HepG2 (cell line): ENCODE data around the gene IL1RAP. TPM values are rescaled to one million over a fixed set of nuclear protein-coding genes. Genes with fewer than 3 reads are reported as not detected.

ENCODE experiments used
- CBX1 ChIP-seq: IDR thresholded peaks from one replicate; pipeline ENCODE4 v1.6.1; 2016; ENCODE audit warnings: antibody characterized with exemption, low read depth
- CC2D1A ChIP-seq: sonication (generic); formaldehyde crosslinking; IDR thresholded peaks from 2 replicates; pipeline ENCODE4 v1.8.1; 2023; ENCODE audit warnings: mild to moderate bottlenecking, missing genetic modification reagents
- CCDC6 ChIP-seq: sonication (generic); formaldehyde crosslinking; IDR thresholded peaks from 2 replicates; pipeline ENCODE4 v1.8.1; 2022; ENCODE audit warnings: mild to moderate bottlenecking, missing genetic modification reagents, moderate library complexity
- CHCHD3 ChIP-seq: sonication (generic); formaldehyde crosslinking; IDR thresholded peaks from 2 replicates; pipeline ENCODE4 v1.8.0; 2022; ENCODE audit warnings: mild to moderate bottlenecking, missing genetic modification reagents, moderate library complexity
- FOXA3 ChIP-seq: IDR thresholded peaks from 2 replicates; pipeline ENCODE4 v1.6.1; 2016; ENCODE audit warnings: missing genetic modification reagents, missing compliant biosample characterization
- PAWR ChIP-seq: sonication (generic); formaldehyde crosslinking; IDR thresholded peaks from 2 replicates; pipeline ENCODE4 v1.4.0; 2020; ENCODE audit warnings: missing genetic modification reagents, mild to moderate bottlenecking, borderline replicate concordance
- RFX3 ChIP-seq: IDR thresholded peaks from 2 replicates; pipeline ENCODE4 v1.6.1; 2016; ENCODE audit warnings: missing biosample characterization, missing genetic modification reagents
- SNAPC2 ChIP-seq: sonication (generic); formaldehyde crosslinking; IDR thresholded peaks from 2 replicates; pipeline ENCODE4 v1.8.1; 2022; ENCODE audit warnings: mild to moderate bottlenecking, missing genetic modification reagents
- SP4 ChIP-seq: sonication (generic); formaldehyde crosslinking; IDR thresholded peaks from 2 replicates; pipeline ENCODE4 v1.8.1; 2023; ENCODE audit warnings: mild to moderate bottlenecking, missing genetic modification reagents
- ZKSCAN1 ChIP-seq: fragments of 150-350 bp; IDR thresholded peaks from 2 replicates; pipeline ENCODE4 v1.6.1; 2014; ENCODE audit warnings: low read length
- ZNF329 ChIP-seq: sonication (generic); formaldehyde crosslinking; IDR thresholded peaks from 2 replicates; pipeline ENCODE4 v1.9.0; 2021; ENCODE audit warnings: low read depth, mild to moderate bottlenecking, missing genetic modification reagents
- ZNF33A ChIP-seq: sonication (generic); formaldehyde crosslinking; IDR thresholded peaks from 2 replicates; pipeline ENCODE4 v1.5.1; 2020; ENCODE audit warnings: missing genetic modification reagents, mild to moderate bottlenecking, moderate library complexity, borderline replicate concordance
- ZNF350 ChIP-seq: sonication (generic); formaldehyde crosslinking; IDR thresholded peaks from 2 replicates; pipeline ENCODE4 v1.4.0; 2020; ENCODE audit warnings: mild to moderate bottlenecking, low read depth, missing genetic modification reagents, borderline replicate concordance
- ZNF747 ChIP-seq: sonication (generic); formaldehyde crosslinking; IDR thresholded peaks from 2 replicates; pipeline ENCODE4 v1.8.1; 2023; ENCODE audit warnings: missing genetic modification reagents, mild to moderate bottlenecking, borderline replicate concordance
- polyA plus RNA-seq, 8 experiments: library from polyadenylated mRNA; depleted of rRNA in 3 of 8; stranded (reverse) in 7 of 8; unstranded in 1 of 8; fragments of >200 nt; fragmentation: Illumina TruSeq in 4 of 8; extraction: Trizol in 4 of 8; gene quantifications; 2 replicates each; pipeline versions ENCODE4 v1.2.1 to v1.2.3, GENCODE V29; 2011 to 2016; ENCODE audit warnings: low read depth in 4 of 8, missing spikeins in 1 of 8, mixed read lengths in 1 of 8; ENCODE audit not compliant: insufficient read depth in 1 of 8
- total RNA-seq, 5 experiments: library from RNA; depleted of rRNA; stranded (reverse); fragments of >200 nt; fragmentation: Illumina TruSeq; extraction: Trizol; gene quantifications; 2 replicates each; pipeline ENCODE4 v1.2.3, GENCODE V29; 2016; ENCODE audit warnings: low read depth in 1 of 5
- TF ChIP-seq, protein P1 (sequence below): sonication (generic); formaldehyde crosslinking; IDR thresholded peaks from 2 replicates; pipeline ENCODE4 v1.4.0; 2020; ENCODE audit warnings: mild to moderate bottlenecking, missing genetic modification reagents
- TF ChIP-seq, protein P2 (sequence below): sonication (generic); formaldehyde crosslinking; IDR thresholded peaks from 2 replicates; pipeline ENCODE4 v1.9.0; 2021; ENCODE audit warnings: missing genetic modification reagents, borderline replicate concordance
- TF ChIP-seq, protein P3 (sequence below): sonication (generic); formaldehyde crosslinking; IDR thresholded peaks from 2 replicates; pipeline ENCODE4 v1.4.0; 2020; ENCODE audit warnings: mild to moderate bottlenecking, missing genetic modification reagents
- TF ChIP-seq, protein P4 (sequence below): sonication (generic); formaldehyde crosslinking; IDR thresholded peaks from 2 replicates; pipeline ENCODE4 v1.4.0; 2020; ENCODE audit warnings: missing genetic modification reagents
- TF ChIP-seq, protein P5 (sequence below): sonication (generic); formaldehyde crosslinking; IDR thresholded peaks from 2 replicates; pipeline ENCODE4 v1.5.1; 2020; ENCODE audit warnings: missing genetic modification reagents, mild to moderate bottlenecking, borderline replicate concordance

Gene IL1RAP
- total and polyA plus RNA-seq, 2 of the 13 experiments (the other 11 are each of a cell fraction or from before 2014, with no cell fraction given) = 18.3 to 54.9 TPM

DNA sequence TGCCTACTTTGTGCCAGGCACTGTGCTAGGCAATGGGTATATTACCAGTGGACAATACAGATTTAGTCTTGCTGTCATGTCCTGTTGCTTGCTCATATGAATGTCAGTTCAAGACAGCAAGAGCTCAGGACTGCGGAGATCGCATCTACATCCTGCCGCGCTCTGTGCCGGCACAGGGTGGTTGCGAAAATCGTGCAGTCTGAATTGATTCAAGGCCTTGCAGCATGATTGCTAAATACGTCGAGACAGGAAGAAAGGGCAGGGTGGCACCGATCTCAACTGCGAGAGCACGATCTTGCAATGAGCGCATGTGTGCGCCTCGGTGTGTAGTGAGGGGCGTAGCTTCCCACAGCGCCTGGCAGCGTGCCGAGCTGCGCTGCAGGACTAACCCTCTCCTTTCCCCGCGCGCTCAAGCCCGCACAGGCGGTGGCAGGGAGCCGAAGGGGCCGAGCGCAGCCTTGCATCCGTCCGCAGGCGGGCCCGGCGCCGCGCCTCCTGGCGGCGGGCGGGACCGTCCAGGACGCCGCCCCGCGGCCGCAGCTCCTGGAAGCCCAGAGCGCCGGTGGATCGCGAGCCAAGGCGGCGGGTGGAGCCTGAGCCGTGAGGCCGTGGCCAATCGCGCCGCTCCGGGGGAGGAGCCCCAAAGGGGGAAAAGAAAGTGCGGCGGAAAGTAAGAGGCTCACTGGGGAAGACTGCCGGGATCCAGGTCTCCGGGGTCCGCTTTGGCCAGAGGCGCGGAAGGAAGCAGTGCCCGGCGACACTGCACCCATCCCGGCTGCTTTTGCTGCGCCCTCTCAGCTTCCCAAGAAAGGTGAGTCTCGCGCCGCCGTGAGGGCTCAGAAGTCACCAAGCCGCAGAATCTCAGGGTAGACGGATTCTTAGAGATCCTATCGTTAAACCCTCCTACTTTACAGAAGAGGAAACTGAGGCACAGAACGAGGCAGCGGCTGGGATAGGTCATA lies at the start of gene IL1RAP (continued):
- TF ChIP-seq, protein P1, sequence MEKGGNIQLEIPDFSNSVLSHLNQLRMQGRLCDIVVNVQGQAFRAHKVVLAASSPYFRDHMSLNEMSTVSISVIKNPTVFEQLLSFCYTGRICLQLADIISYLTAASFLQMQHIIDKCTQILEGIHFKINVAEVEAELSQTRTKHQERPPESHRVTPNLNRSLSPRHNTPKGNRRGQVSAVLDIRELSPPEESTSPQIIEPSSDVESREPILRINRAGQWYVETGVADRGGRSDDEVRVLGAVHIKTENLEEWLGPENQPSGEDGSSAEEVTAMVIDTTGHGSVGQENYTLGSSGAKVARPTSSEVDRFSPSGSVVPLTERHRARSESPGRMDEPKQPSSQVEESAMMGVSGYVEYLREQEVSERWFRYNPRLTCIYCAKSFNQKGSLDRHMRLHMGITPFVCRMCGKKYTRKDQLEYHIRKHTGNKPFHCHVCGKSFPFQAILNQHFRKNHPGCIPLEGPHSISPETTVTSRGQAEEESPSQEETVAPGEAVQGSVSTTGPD = no peak
- TF ChIP-seq, protein P2, sequence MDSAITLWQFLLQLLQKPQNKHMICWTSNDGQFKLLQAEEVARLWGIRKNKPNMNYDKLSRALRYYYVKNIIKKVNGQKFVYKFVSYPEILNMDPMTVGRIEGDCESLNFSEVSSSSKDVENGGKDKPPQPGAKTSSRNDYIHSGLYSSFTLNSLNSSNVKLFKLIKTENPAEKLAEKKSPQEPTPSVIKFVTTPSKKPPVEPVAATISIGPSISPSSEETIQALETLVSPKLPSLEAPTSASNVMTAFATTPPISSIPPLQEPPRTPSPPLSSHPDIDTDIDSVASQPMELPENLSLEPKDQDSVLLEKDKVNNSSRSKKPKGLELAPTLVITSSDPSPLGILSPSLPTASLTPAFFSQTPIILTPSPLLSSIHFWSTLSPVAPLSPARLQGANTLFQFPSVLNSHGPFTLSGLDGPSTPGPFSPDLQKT (CRISPR knock-in tag) = no peak
- TF ChIP-seq SP4 (CRISPR knock-in tag) (peak; percentile 88), FOXA3 (CRISPR knock-in tag) (peak; percentile 71), PAWR (CRISPR knock-in tag) (no peak), ZKSCAN1 (no peak; the same call in 1 of the 2 replicates), ZNF33A (CRISPR knock-in tag) (no peak), CC2D1A (CRISPR knock-in tag) (no peak), CHCHD3 (CRISPR knock-in tag) (no peak), CBX1 (peak; percentile 15), RFX3 (CRISPR knock-in tag) (no peak), ZNF329 (0 out of 2 replicates have a peak, but pooled peaks have one; percentile 80), SNAPC2 (no peak), ZNF747 (CRISPR knock-in tag) (peak; percentile 83; the same call in 1 of the 2 replicates), CCDC6 (CRISPR knock-in tag) (peak; percentile 90), ZNF350 (CRISPR knock-in tag) (peak; percentile 80; the same call in 1 of the 2 replicates)
- TF ChIP-seq, protein P3, sequence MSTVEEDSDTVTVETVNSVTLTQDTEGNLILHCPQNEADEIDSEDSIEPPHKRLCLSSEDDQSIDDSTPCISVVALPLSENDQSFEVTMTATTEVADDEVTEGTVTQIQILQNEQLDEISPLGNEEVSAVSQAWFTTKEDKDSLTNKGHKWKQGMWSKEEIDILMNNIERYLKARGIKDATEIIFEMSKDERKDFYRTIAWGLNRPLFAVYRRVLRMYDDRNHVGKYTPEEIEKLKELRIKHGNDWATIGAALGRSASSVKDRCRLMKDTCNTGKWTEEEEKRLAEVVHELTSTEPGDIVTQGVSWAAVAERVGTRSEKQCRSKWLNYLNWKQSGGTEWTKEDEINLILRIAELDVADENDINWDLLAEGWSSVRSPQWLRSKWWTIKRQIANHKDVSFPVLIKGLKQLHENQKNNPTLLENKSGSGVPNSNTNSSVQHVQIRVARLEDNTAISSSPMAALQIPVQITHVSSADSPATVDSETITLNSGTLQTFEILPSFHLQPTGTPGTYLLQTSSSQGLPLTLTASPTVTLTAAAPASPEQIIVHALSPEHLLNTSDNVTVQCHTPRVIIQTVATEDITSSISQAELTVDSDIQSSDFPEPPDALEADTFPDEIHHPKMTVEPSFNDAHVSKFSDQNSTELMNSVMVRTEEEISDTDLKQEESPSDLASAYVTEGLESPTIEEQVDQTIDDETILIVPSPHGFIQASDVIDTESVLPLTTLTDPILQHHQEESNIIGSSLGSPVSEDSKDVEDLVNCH = no peak
- TF ChIP-seq, protein P4, sequence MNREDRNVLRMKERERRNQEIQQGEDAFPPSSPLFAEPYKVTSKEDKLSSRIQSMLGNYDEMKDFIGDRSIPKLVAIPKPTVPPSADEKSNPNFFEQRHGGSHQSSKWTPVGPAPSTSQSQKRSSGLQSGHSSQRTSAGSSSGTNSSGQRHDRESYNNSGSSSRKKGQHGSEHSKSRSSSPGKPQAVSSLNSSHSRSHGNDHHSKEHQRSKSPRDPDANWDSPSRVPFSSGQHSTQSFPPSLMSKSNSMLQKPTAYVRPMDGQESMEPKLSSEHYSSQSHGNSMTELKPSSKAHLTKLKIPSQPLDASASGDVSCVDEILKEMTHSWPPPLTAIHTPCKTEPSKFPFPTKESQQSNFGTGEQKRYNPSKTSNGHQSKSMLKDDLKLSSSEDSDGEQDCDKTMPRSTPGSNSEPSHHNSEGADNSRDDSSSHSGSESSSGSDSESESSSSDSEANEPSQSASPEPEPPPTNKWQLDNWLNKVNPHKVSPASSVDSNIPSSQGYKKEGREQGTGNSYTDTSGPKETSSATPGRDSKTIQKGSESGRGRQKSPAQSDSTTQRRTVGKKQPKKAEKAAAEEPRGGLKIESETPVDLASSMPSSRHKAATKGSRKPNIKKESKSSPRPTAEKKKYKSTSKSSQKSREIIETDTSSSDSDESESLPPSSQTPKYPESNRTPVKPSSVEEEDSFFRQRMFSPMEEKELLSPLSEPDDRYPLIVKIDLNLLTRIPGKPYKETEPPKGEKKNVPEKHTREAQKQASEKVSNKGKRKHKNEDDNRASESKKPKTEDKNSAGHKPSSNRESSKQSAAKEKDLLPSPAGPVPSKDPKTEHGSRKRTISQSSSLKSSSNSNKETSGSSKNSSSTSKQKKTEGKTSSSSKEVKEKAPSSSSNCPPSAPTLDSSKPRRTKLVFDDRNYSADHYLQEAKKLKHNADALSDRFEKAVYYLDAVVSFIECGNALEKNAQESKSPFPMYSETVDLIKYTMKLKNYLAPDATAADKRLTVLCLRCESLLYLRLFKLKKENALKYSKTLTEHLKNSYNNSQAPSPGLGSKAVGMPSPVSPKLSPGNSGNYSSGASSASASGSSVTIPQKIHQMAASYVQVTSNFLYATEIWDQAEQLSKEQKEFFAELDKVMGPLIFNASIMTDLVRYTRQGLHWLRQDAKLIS (CRISPR knock-in tag) = no peak
- TF ChIP-seq, protein P5, sequence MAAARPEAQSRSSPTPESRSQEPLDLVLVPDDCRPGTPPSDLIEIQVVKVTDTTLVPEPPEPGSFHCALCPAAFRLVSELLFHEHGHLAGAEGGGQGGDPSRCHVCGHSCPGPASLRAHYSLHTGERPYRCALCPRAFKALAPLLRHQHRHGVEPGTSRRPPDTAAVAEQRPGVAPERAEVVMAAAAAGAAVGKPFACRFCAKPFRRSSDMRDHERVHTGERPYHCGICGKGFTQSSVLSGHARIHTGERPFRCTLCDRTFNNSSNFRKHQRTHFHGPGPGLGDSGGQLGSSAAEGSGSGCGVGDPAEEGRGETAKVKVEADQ = peak; percentile 89
